ENCODE measurements around the gene WNK1.

The WNK1 gene

GRCh38 chr12:936377-937345, 184.3 kb downstream of the WNK1 start:
- H3K79me2 ChIP-seq (ENCODE audit: low read length) = peaks cover 15% of the 10 kb centered on the region
- no peaks in the 10 kb centered on the region for H4K20me1 ChIP-seq (ENCODE audit: insufficient read depth, low read length)
- TF ChIP-seq CTCF (IDR thresholded peaks at IDR 0.05; ENCODE audit: low read depth, low read length) (no peak), EZH2phosphoT487 (IDR thresholded peaks at IDR 0.05; ENCODE audit: low read depth) (no peak)
- peaks cover 10% of the 10 kb centered on the region for H3K36me3 ChIP-seq (replicated peaks; ENCODE audit: low read depth, low read length)
- H3K4me1 ChIP-seq (ENCODE audit: low read length) = no peaks in the 10 kb centered on the region
- H3K4me3 ChIP-seq (ENCODE audit: low read length) = no peak overlapping the region
- no peak overlapping the region for H3K27ac ChIP-seq (ENCODE audit: low read length)
- H3K9ac ChIP-seq (ENCODE audit: low read length) = no peak overlapping the region
- H3K4me2 ChIP-seq (ENCODE audit: low read length) = no peak overlapping the region
- H3K9me3 ChIP-seq (ENCODE audit: insufficient read depth, low read length) = no peaks in the 10 kb centered on the region
- H2AFZ ChIP-seq (ENCODE audit: low read depth, low read length) = no peak overlapping the region
- H3K27me3 ChIP-seq (ENCODE audit: low read depth, low read length) = no peaks in the 10 kb centered on the region

DNA sequence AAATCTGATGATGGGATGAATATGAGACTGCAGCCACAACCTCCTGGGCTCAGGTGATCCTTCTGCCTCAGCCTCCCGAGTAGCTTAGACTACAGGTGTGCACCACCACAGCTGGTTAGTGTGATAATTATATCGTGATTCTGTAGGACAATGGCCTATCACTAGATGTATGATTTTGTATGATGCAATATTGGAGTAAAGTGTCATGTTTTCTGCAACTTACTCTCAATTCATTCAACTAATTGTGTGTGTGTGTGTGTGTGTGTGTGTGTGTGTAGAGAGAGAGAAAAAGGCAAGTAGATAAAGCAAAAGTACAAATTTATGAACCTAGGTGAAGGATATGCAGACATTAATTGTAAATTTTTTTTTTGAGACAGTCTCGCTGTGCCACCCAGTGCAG, 186.4 kb downstream of the WNK1 start:
- Histone ChIP-seq H2AFZ (ENCODE audit: low read depth, low read length) (no peak overlapping the region), H3K36me3 (replicated peaks; ENCODE audit: low read depth, low read length) (peaks cover 14% of the 10 kb centered on the region), H3K9me3 (ENCODE audit: insufficient read depth, low read length) (no peaks in the 10 kb centered on the region), H3K4me3 (ENCODE audit: low read length) (no peak overlapping the region), H3K79me2 (ENCODE audit: low read length) (peaks cover 17% of the 10 kb centered on the region), H4K20me1 (ENCODE audit: insufficient read depth, low read length) (no peaks in the 10 kb centered on the region), H3K27ac (ENCODE audit: low read length) (no peak overlapping the region), H3K4me1 (ENCODE audit: low read length) (no peaks in the 10 kb centered on the region), H3K27me3 (ENCODE audit: low read depth, low read length) (no peaks in the 10 kb centered on the region), H3K4me2 (ENCODE audit: low read length) (no peak overlapping the region), H3K9ac (ENCODE audit: low read length) (no peak overlapping the region)
- no peak for TF ChIP-seq EZH2phosphoT487 (IDR thresholded peaks at IDR 0.05; ENCODE audit: low read depth)
- TF ChIP-seq CTCF (IDR thresholded peaks at IDR 0.05; ENCODE audit: low read depth, low read length) = no peak

- H3K9ac ChIP-seq (ENCODE audit: low read length) = no peak overlapping the region
- H3K36me3 ChIP-seq (replicated peaks; ENCODE audit: low read depth, low read length) = peaks cover 9% of the 10 kb centered on the region
- H3K4me3 ChIP-seq (ENCODE audit: low read length) = no peak overlapping the region
- H2AFZ ChIP-seq (ENCODE audit: low read depth, low read length) = no peak overlapping the region
- H3K9me3 ChIP-seq (ENCODE audit: insufficient read depth, low read length) = no peaks in the 10 kb centered on the region
- H3K4me1 ChIP-seq (ENCODE audit: low read length) = peaks cover 4% of the 10 kb centered on the region; the same call in 1 of the 2 replicates
- H3K4me2 ChIP-seq (ENCODE audit: low read length) = no peak overlapping the region
- no peak overlapping the region for H3K27ac ChIP-seq (ENCODE audit: low read length)
- H4K20me1 ChIP-seq (ENCODE audit: insufficient read depth, low read length) = no peaks in the 10 kb centered on the region
- no peak for TF ChIP-seq CTCF (IDR thresholded peaks at IDR 0.05; ENCODE audit: low read depth, low read length)
- no peak for TF ChIP-seq EZH2phosphoT487 (IDR thresholded peaks at IDR 0.05; ENCODE audit: low read depth)
- no peaks in the 10 kb centered on the region for H3K27me3 ChIP-seq (ENCODE audit: low read depth, low read length)
- peaks cover 45% of the 10 kb centered on the region for H3K79me2 ChIP-seq (ENCODE audit: low read length)
These were observed 190.7 kb downstream of the WNK1 start for GRCh38 chr12:943051-943450.

DNA sequence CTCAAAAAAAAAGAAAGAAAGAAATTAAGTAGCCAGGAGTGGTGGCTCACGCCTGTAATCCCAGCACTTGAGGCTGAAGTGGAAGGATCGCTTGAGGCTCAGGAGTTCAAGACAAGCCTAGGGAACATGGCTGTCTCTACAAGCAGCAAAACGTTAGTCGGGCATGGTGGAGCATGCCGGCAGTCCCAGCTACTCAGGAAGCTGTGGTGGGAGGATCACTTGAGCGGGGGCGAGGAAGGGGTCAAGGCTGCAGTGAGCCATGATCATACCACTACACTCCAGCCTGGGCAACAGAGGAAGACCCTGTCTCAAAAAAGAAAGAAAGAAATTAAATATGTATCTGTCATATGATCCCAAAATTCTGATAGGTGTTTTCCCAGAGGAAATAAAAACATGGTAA, 191.8 kb downstream of the WNK1 start:
- Histone ChIP-seq H2AFZ (ENCODE audit: low read depth, low read length) (no peak overlapping the region), H3K4me2 (ENCODE audit: low read length) (no peak overlapping the region), H3K27me3 (ENCODE audit: low read depth, low read length) (no peaks in the 10 kb centered on the region), H3K9ac (ENCODE audit: low read length) (no peak overlapping the region), H3K4me3 (ENCODE audit: low read length) (no peak overlapping the region), H3K79me2 (ENCODE audit: low read length) (peaks cover 47% of the 10 kb centered on the region), H3K36me3 (replicated peaks; ENCODE audit: low read depth, low read length) (peaks cover 4% of the 10 kb centered on the region), H3K9me3 (ENCODE audit: insufficient read depth, low read length) (no peaks in the 10 kb centered on the region), H4K20me1 (ENCODE audit: insufficient read depth, low read length) (no peaks in the 10 kb centered on the region), H3K4me1 (ENCODE audit: low read length) (peaks cover 9% of the 10 kb centered on the region), H3K27ac (ENCODE audit: low read length) (no peak overlapping the region)
- TF ChIP-seq EZH2phosphoT487 (IDR thresholded peaks at IDR 0.05; ENCODE audit: low read depth) = no peak
- TF ChIP-seq CTCF (IDR thresholded peaks at IDR 0.05; ENCODE audit: low read depth, low read length) = no peak
